WTC11 (cell line): ENCODE data around the gene RUNX2. TPM values are rescaled to one million over a fixed set of nuclear protein-coding genes. Genes with fewer than 3 reads are reported as not detected.

Source experiments
- ATAC-seq: fragments of 200-7000 bp; cut with Tn5 transposase; 2 replicates; pipeline ENCODE4 v1.10.0; 2021; ENCODE audit warnings: mild to moderate bottlenecking, moderate library complexity
- CTCF ChIA-PET: fragments of 300-600 bp; sonication (Branson Sonifier 250); formaldehyde crosslinking; loops from one replicate; lab custom pipeline; 2021; ENCODE audit warnings: antibody characterized with exemption; lab: Charles Lee
- POLR2A ChIA-PET: fragments of 350-600 bp; sonication (Branson Sonifier 250); formaldehyde crosslinking; loops from one replicate; lab custom pipeline; 2021; ENCODE audit warnings: antibody characterized with exemption; lab: Charles Lee
- DNase-seq: peaks from one replicate; pipeline ENCODE4 v3.0.0; 2021; ENCODE audit warnings: low spot score
- H3K27ac Mint-ChIP-seq: 2 replicates; pipeline ENCODE4 v1.8.0; 2021; ENCODE audit warnings: mixed read lengths
- H3K27me3 Mint-ChIP-seq: 2 replicates; pipeline ENCODE4 v1.8.0; 2021; ENCODE audit warnings: low read depth, mild to moderate bottlenecking, moderate library complexity, mixed read lengths
- H3K36me3 Mint-ChIP-seq: 2 replicates; pipeline ENCODE4 v1.8.0; 2021; ENCODE audit warnings: mixed read lengths
- H3K4me1 Mint-ChIP-seq: 2 replicates; pipeline ENCODE4 v1.8.0; 2022; ENCODE audit warnings: mixed read lengths
- H3K4me3 Mint-ChIP-seq: 2 replicates; pipeline ENCODE4 v1.8.0; 2021; ENCODE audit warnings: mild to moderate bottlenecking, moderate library complexity, mixed read lengths
- H3K9me3 Mint-ChIP-seq: 2 replicates; pipeline ENCODE4 v1.8.0; 2021; ENCODE audit warnings: mixed read lengths
- ATF6 ChIP-seq: sonication (generic); formaldehyde crosslinking; IDR thresholded peaks from 2 replicates; pipeline ENCODE4 v1.8.1; 2023; ENCODE audit warnings: mild to moderate bottlenecking, missing genetic modification reagents
- FOXP1 ChIP-seq: sonication (generic); formaldehyde crosslinking; IDR thresholded peaks from 2 replicates; pipeline ENCODE4 v1.8.0; 2022; ENCODE audit warnings: missing genetic modification reagents, mild to moderate bottlenecking, moderate library complexity, borderline replicate concordance
- IRF2 ChIP-seq: sonication (generic); formaldehyde crosslinking; IDR thresholded peaks from 2 replicates; pipeline ENCODE4 v1.8.0; 2022; ENCODE audit warnings: low read depth, missing genetic modification reagents, borderline replicate concordance
- JUN ChIP-seq: sonication (generic); formaldehyde crosslinking; IDR thresholded peaks from 2 replicates; pipeline ENCODE4 v1.8.0; 2023; ENCODE audit warnings: mild to moderate bottlenecking, missing genetic modification reagents
- MAX ChIP-seq: sonication (generic); formaldehyde crosslinking; IDR thresholded peaks from 2 replicates; pipeline ENCODE4 v1.8.0; 2022; ENCODE audit warnings: mild to moderate bottlenecking, missing genetic modification reagents
- NR1H2 ChIP-seq: sonication (generic); formaldehyde crosslinking; IDR thresholded peaks from 2 replicates; pipeline ENCODE4 v1.9.0; 2021; ENCODE audit warnings: mild to moderate bottlenecking, moderate library complexity, missing genetic modification reagents
- NR2C2 ChIP-seq: sonication (generic); formaldehyde crosslinking; IDR thresholded peaks from 2 replicates; pipeline ENCODE4 v1.8.0; 2022; ENCODE audit warnings: mild to moderate bottlenecking, missing genetic modification reagents
- SMAD3 ChIP-seq: sonication (generic); formaldehyde crosslinking; IDR thresholded peaks from 2 replicates; pipeline ENCODE4 v1.8.0; 2022; ENCODE audit warnings: missing genetic modification reagents, mild to moderate bottlenecking, borderline replicate concordance
- SOX15 ChIP-seq: fragments of 250-450 bp; sonication (Bioruptor Pico); IDR thresholded peaks from 2 replicates; pipeline ENCODE4 v1.9.0; 2021; ENCODE audit warnings: mild to moderate bottlenecking
- ZMAT4 ChIP-seq: fragments of 250-450 bp; sonication (Bioruptor Pico); IDR thresholded peaks from 2 replicates; pipeline ENCODE4 v1.9.0; 2021; ENCODE audit warnings: mild to moderate bottlenecking
- ZNF263 ChIP-seq: sonication (generic); formaldehyde crosslinking; IDR thresholded peaks from 2 replicates; pipeline ENCODE4 v1.8.1; 2022; ENCODE audit warnings: low read depth, mild to moderate bottlenecking, moderate library complexity, missing genetic modification reagents
- ZNF281 ChIP-seq: sonication (generic); formaldehyde crosslinking; IDR thresholded peaks from 2 replicates; pipeline ENCODE4 v1.8.0; 2023; ENCODE audit warnings: mild to moderate bottlenecking, missing genetic modification reagents
- ZNF423 ChIP-seq: fragments of 250-450 bp; sonication (Bioruptor Pico); IDR thresholded peaks from 2 replicates; pipeline ENCODE4 v2.1.2; 2022; ENCODE audit warnings: mild to moderate bottlenecking, moderate library complexity
- ZSCAN18 ChIP-seq: fragments of 250-450 bp; sonication (Bioruptor Pico); IDR thresholded peaks from 2 replicates; pipeline ENCODE4 v2.1.2; 2022; ENCODE audit warnings: mild to moderate bottlenecking, moderate library complexity
- total RNA-seq: library from RNA; stranded (reverse); gene quantifications from 3 replicates; pipeline ENCODE4 v1.2.3, GENCODE V29; 2021
- TF ChIP-seq, protein P1 (sequence below): fragments of 250-450 bp; sonication (Bioruptor Pico); IDR thresholded peaks from 2 replicates; pipeline ENCODE4 v1.9.0; 2021; ENCODE audit warnings: moderate library complexity, mild to moderate bottlenecking, inconsistent platforms, borderline replicate concordance
- TF ChIP-seq, protein P2 (sequence below): sonication (generic); formaldehyde crosslinking; IDR thresholded peaks from 2 replicates; pipeline ENCODE4 v1.8.0; 2022; ENCODE audit warnings: mild to moderate bottlenecking, missing genetic modification reagents

The RUNX2 gene
- total RNA-seq, 1 experiment from 2014 or later, result 0.28 TPM

DNA sequence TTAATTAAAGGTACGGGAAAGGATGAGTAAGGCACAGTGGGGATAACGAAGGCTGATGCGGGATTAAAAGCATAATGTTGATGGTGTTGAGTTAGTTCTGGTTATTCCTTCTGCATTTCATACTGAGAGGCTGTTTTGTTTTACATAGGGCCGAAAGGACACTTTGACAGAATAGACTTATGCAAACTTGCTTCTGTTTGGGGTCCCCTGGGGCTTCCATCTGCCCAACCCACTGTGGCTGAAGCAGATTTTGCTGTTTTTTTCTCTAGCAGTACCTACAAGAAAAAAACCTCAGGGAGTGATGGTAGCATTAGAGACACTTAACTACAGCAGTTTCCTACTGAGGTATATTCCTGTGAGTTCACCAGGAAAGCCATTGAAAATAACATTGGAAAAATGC lies 185.7 kb downstream of the RUNX2 start:
- H3K4me1 Mint-ChIP-seq, result peaks cover 48% of the 10 kb centered on the region
- no peak for TF ChIP-seq IRF2
- no peak for TF ChIP-seq NR1H2
- TF ChIP-seq FOXP1 (CRISPR knock-in tag), result no peak
- TF ChIP-seq ZSCAN18 (CRISPR knock-in tag), result no peak
- TF ChIP-seq ZNF281 (CRISPR knock-in tag), result no peak
- no peak for TF ChIP-seq JUN
- no peak for TF ChIP-seq ZMAT4 (CRISPR knock-in tag)
- TF ChIP-seq ZNF263, result no peak
- TF ChIP-seq, protein P1, sequence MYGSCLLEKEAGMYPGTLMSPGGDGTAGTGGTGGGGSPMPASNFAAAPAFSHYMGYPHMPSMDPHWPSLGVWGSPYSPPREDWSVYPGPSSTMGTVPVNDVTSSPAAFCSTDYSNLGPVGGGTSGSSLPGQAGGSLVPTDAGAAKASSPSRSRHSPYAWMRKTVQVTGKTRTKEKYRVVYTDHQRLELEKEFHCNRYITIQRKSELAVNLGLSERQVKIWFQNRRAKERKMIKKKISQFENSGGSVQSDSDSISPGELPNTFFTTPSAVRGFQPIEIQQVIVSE (CRISPR knock-in tag), result no peak
- no peak for TF ChIP-seq ATF6 (CRISPR knock-in tag)
- TF ChIP-seq SOX15 (CRISPR knock-in tag), result no peak
- TF ChIP-seq NR2C2 (CRISPR knock-in tag), result no peak
- TF ChIP-seq, protein P2, sequence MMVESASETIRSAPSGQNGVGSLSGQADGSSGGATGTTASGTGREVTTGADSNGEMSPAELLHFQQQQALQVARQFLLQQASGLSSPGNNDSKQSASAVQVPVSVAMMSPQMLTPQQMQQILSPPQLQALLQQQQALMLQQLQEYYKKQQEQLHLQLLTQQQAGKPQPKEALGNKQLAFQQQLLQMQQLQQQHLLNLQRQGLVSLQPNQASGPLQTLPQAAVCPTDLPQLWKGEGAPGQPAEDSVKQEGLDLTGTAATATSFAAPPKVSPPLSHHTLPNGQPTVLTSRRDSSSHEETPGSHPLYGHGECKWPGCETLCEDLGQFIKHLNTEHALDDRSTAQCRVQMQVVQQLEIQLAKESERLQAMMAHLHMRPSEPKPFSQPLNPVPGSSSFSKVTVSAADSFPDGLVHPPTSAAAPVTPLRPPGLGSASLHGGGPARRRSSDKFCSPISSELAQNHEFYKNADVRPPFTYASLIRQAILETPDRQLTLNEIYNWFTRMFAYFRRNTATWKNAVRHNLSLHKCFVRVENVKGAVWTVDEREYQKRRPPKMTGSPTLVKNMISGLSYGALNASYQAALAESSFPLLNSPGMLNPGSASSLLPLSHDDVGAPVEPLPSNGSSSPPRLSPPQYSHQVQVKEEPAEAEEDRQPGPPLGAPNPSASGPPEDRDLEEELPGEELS (CRISPR knock-in tag), result no peak
- TF ChIP-seq MAX (CRISPR knock-in tag), result no peak
- TF ChIP-seq ZNF423 (CRISPR knock-in tag), result no peak
- no peak for TF ChIP-seq SMAD3 (CRISPR knock-in tag)
- TF ChIP-seq, all 79 proteins: peak for 0
- Mint-ChIP-seq H3K4me3 (no peak overlapping the region), H3K27me3 (no peaks in the 10 kb centered on the region), H3K27ac (no peak overlapping the region; the same call in 1 of the 2 replicates), H3K36me3 (no peaks in the 10 kb centered on the region), H3K9me3 (no peaks in the 10 kb centered on the region)
- no peak for DNase-seq
- ChIA-PET CTCF (interaction anchor here (1.0 to 1.2 kb wide), 2 partner anchors 13 to 201 kb away, joined by 3 to 4 read pairs; no protein-coding TSS in a partner anchor), POLR2A (no interaction called here)
- ATAC-seq, result no peak; the same call in 1 of the 2 replicates
